Colonic mucosa (tissue), 4 donors: Measurements from ENCODE around the gene SLC15A2. TPM values are rescaled to one million over a fixed set of nuclear protein-coding genes. Genes with fewer than 3 reads are reported as not detected.

Source experiments
- DNase-seq: peaks from one replicate; pipeline ENCODE4 v3.0.0-alpha.2; 2020
- H3K27ac ChIP-seq: fragments of 200-600 bp; one replicate; pipeline ENCODE4 v1.8.0; 2021
- H3K27me3 ChIP-seq: fragments of 200-600 bp; one replicate; pipeline ENCODE4 v1.8.0; 2021
- H3K36me3 ChIP-seq: fragments of 200-600 bp; one replicate; pipeline ENCODE4 v1.8.0; 2021
- H3K4me1 ChIP-seq: fragments of 200-600 bp; one replicate; pipeline ENCODE4 v1.8.0; 2021; ENCODE audit warnings: mild to moderate bottlenecking
- H3K4me3 ChIP-seq: fragments of 200-600 bp; one replicate; pipeline ENCODE4 v1.8.0; 2021
- H3K9ac ChIP-seq, 2 donors: one replicate each; pipeline ENCODE4 v1.7.0; 2013; ENCODE audit warnings: control low read depth in 2 of 2, low read depth in 2 of 2, low read length in 2 of 2
- H3K9me3 ChIP-seq: fragments of 200-600 bp; one replicate; pipeline ENCODE4 v1.8.0; 2021
- intact Hi-C: fragments of 100-400 bp; cut with DNase I; formaldehyde crosslinking; loops from one replicate; pipeline ENCODE4 v1.14.1; 2022
- total RNA-seq, 2 donors: library from RNA; stranded (reverse); fragmentation: NEBNext Ultra II Directional in 1 of 2; extraction: Animal tissue kit (Norgen Biotek cat#: 25700) in 1 of 2; gene quantifications; one replicate each; pipeline ENCODE4 v1.2.1, GENCODE V29; 2021
- TF ChIP-seq, protein P1 (sequence below): fragments of 200-600 bp; IDR thresholded peaks from one replicate; pipeline ENCODE4 v1.8.0; 2022; ENCODE audit warnings: antibody characterized with exemption, mild to moderate bottlenecking
- donor health status: healthy.
- donor health status: DM: no; HTN: no; CAD: no.
- donor health status: DM: no; HTN: no; CAD: no.

SLC15A2 gene
- total RNA-seq, 2 donors from 2014 or later = 1.4 to 3.1 TPM

DNA sequence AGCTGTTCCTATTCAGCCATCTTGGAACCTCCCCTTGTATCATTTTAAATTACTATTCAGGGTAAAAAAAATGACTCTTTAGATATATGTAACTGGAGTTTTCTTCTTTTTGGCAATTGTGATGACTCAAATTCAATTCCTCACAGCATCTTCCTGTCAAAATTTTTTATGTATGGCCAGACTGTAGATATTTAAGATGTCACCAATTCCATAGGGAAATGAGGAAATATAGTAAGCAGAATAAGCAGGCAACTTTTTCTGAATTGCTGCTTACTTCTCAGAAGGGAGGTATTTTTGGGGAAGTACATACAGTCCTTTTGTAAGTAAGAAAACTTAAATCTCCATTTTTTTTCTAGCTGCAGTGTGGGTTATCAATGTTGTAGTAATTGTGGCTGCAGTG is 30.4 kb upstream of the SLC15A2 start:
- H3K4me1 ChIP-seq = no peaks in the 10 kb centered on the region
- no peak overlapping the region for H3K9ac ChIP-seq
- DNase-seq = no peak
- intact Hi-C loops = no loop called here
- no peak overlapping the region for H3K4me3 ChIP-seq
- H3K27ac ChIP-seq = no peak overlapping the region
- H3K9me3 ChIP-seq = no peaks in the 10 kb centered on the region
- H3K36me3 ChIP-seq = no peaks in the 10 kb centered on the region
- TF ChIP-seq, protein P1, sequence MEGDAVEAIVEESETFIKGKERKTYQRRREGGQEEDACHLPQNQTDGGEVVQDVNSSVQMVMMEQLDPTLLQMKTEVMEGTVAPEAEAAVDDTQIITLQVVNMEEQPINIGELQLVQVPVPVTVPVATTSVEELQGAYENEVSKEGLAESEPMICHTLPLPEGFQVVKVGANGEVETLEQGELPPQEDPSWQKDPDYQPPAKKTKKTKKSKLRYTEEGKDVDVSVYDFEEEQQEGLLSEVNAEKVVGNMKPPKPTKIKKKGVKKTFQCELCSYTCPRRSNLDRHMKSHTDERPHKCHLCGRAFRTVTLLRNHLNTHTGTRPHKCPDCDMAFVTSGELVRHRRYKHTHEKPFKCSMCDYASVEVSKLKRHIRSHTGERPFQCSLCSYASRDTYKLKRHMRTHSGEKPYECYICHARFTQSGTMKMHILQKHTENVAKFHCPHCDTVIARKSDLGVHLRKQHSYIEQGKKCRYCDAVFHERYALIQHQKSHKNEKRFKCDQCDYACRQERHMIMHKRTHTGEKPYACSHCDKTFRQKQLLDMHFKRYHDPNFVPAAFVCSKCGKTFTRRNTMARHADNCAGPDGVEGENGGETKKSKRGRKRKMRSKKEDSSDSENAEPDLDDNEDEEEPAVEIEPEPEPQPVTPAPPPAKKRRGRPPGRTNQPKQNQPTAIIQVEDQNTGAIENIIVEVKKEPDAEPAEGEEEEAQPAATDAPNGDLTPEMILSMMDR = no peak
- no peaks in the 10 kb centered on the region for H3K27me3 ChIP-seq

DNA sequence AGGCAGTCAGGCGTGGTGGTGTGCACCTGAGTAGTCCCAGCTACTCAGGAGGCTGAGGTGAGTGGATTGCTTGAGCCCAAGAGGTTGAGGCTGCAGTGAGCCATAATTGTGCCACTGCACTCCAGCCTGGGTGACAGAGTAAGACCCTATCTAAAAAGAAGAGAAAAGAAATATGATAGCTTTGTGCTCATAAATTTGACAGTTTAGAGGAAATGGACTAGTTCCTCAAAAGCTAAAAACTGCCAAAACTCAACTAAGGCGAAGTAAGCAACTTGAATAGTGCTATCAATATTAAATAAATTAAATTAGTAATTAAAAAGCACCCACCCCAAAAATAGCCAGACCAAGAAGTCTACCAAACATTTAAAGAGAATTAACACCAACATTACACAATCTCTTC is 24.5 kb upstream of the SLC15A2 start:
- no peaks in the 10 kb centered on the region for H3K9me3 ChIP-seq
- H3K36me3 ChIP-seq = no peaks in the 10 kb centered on the region
- H3K4me1 ChIP-seq = no peaks in the 10 kb centered on the region
- no peak for DNase-seq
- no peak overlapping the region for H3K9ac ChIP-seq
- TF ChIP-seq, protein P1 = no peak
- intact Hi-C loops = no loop called here
- H3K27me3 ChIP-seq = no peaks in the 10 kb centered on the region
- H3K4me3 ChIP-seq = no peak overlapping the region
- no peak overlapping the region for H3K27ac ChIP-seq

- no peaks in the 10 kb centered on the region for H3K4me1 ChIP-seq
- H3K36me3 ChIP-seq = no peaks in the 10 kb centered on the region
- TF ChIP-seq, protein P1 = no peak
- H3K27ac ChIP-seq = no peak overlapping the region
- no peak overlapping the region for H3K9ac ChIP-seq
- intact Hi-C loops = no loop called here
- H3K27me3 ChIP-seq = no peaks in the 10 kb centered on the region
- H3K4me3 ChIP-seq = no peak overlapping the region
- no peak for DNase-seq
- no peaks in the 10 kb centered on the region for H3K9me3 ChIP-seq
Observed at GRCh38 chr3:121870717-121871116, 23.5 kb upstream of the SLC15A2 start.

GRCh38 chr3:121871430-121871829 is 22.8 kb upstream of the SLC15A2 start:
- intact Hi-C loops = no loop called here
- Histone ChIP-seq H3K27me3 (no peaks in the 10 kb centered on the region), H3K36me3 (no peaks in the 10 kb centered on the region), H3K9ac (no peak overlapping the region), H3K4me3 (no peak overlapping the region), H3K27ac (no peak overlapping the region), H3K9me3 (no peaks in the 10 kb centered on the region), H3K4me1 (no peaks in the 10 kb centered on the region)
- TF ChIP-seq, protein P1 = no peak
- no peak for DNase-seq

GRCh38 chr3:121878411-121878810 is 15.8 kb upstream of the SLC15A2 start:
- Histone ChIP-seq H3K4me1 (no peaks in the 10 kb centered on the region), H3K27me3 (no peaks in the 10 kb centered on the region), H3K9ac (no peak overlapping the region), H3K4me3 (no peak overlapping the region), H3K27ac (no peak overlapping the region), H3K36me3 (no peaks in the 10 kb centered on the region), H3K9me3 (no peaks in the 10 kb centered on the region)
- TF ChIP-seq, protein P1 = no peak
- intact Hi-C loops = no loop called here
- DNase-seq = no peak

DNA sequence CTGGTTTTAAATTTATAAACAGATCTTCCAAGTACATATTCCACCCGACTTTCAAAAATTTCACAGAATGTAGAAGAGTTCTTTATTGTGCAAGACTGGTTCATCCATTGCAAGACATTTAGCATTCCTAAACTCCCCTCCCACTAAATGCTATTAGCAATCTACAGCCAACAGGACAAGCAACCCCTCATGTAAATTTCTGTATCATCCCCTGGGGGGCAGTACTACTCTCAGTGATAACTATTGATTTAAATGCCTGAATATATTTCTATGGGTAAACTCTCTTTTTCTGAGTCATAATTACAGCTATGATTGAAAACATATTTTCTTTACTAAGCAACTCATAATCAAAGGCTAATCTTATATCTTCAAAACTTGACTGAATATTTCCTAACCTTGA is 10.7 kb upstream of the SLC15A2 start:
- DNase-seq = no peak
- Histone ChIP-seq H3K4me1 (no peaks in the 10 kb centered on the region), H3K9ac (no peak overlapping the region), H3K9me3 (no peaks in the 10 kb centered on the region), H3K27me3 (no peaks in the 10 kb centered on the region), H3K36me3 (no peaks in the 10 kb centered on the region), H3K4me3 (no peak overlapping the region), H3K27ac (no peak overlapping the region)
- TF ChIP-seq, protein P1 = peak; percentile 50
- intact Hi-C loops = loop anchor here (5.0 kb wide), 1 partner anchor 114 kb away; no protein-coding TSS in a partner anchor
